NCI-H2171 treated with DMSO at 0.1 percent for 48 hours (cell line): Measurements from ENCODE around the gene BUD31.
"Not testable (repeated sequence)": the region's sequence is repeated elsewhere in the genome, so short reads cannot be mapped to it uniquely, and the experiment has no call there.

Source experiments
- DNase-seq: peaks from one replicate; lab custom pipeline; 2025; lab: John Stamatoyannopoulos, UW

Gene BUD31

DNA sequence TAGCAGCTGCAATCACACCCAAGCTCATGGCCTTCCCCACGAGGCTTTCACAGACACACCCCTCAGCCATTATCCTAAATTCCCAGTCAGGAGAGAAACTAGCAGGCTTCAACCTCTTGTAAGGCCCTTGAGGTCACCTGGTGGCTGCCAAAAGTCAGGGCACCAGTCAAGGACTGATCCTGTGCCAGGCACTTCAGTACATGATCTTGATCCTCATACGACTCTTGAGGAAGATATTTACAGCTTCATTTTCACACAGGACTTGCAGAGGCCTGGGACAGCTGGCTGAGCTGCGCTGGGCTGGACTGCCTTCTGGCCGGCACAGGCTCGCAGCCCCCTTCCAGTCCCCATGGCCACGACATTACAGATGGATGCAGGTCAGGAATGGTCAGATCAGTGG, 9.2 kb upstream of the BUD31 start:
- DNase-seq = no peak

DNA sequence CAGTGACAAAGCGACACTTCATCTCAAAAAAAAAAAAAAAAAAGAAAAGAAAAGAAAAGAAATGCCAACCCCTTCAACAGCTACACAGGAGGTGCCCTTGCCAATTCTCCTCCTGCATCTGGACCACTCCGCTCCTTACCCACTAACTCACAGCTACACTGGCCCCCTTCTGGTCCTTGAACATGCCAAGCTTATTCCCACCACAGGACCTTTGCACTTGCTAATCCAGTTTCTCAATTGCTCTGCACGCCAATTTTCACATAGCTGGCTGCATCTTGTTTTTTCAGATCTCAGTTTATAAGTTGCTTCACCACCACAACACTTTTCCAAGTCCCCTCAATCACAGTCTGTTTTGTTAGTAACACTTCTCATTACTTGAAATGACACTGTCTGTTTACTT, 5.9 kb upstream of the BUD31 start:
- no peak for DNase-seq

DNA sequence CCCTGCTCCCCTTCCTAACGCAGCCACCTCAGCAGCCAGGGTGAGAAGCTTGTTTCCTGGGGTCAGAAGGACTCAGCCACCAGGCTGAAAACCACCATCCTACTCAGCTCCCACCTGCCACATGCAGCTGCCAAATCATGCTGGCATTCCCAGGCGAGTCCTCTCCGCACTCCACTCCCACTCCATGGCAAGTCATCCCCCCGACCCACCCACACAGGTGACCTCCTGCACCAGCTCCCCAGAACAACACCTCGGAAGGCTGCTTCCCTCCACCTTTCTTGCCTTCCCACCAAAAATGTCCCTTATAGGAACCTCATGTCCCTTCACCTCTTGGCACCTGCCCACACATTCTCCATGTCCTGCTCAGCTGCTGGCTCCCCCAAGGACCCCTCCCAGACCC, 5.0 kb upstream of the BUD31 start:
- DNase-seq = no peak

DNA sequence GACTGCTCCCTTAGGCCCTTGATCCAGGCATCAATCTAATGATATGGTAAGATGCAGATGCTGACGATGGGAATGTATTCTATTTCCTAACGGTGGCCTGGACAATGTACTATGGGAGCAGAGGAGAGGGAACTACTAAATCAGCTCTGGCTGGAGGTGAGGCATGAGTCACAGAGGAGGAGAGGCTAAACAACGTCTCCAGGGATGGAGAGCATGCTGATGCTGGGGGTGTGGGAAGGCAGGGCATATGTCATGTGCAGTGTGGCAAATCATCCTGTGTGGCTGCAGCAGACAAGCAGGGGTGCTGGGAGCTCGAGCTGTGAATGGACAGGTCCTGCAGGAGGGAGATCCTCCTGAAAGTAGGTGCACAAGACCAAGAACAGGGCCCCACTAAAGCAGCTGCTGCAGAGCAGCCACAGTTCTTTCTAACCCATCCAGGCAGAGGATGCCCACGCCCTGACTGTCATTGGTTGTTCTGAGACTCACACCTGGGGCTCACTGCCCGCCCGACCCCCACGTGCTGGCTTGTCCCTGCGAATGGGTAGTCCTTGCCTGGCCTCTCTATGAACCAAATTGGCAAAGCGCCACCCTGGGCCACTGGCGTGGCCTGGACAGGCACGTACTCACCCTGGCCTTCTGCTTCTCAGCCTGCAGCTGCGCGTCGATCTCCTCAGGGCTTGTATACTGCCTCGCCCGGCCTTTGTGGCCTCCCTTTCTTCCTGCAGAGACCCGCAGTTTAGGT, 4.4 kb upstream of the BUD31 start:
- no peak for DNase-seq

DNA sequence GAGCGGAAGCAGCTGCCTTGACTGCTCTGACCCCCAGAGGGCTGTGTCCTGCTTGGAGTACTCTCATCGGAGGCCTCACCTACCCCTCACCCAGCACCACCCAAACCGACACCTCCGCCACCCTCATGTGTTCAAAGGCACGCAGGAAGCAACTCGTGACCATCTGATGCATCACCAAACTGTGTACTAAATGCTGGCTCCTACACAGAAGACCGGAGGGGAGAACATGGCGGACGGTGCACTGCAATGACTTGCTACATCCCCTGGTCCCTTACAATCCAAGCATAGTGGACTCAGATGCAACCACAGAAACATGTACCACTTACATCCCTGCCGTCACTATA, 3.8 kb upstream of the BUD31 start:
- DNase-seq = no peak

DNA sequence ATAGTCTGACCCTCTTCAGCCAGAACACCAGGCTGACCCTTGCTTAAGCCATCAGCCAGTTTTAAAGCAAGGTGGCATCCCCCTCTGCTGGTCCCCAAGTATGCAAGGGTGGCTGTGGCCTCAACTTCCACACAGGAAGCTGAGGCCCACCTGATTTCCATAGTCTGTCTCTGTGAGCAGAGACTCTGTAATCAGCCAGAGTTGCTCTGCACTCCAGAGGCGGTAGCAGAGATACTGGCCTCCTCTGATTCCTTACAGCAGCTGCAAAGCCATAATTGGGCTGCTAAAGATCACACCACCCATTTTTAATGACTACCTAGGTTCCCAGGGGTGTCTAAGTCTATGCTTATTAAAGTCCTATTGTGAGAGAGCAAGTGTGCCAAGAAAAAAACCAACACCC, 2.2 kb upstream of the BUD31 start:
- no peak for DNase-seq

DNA sequence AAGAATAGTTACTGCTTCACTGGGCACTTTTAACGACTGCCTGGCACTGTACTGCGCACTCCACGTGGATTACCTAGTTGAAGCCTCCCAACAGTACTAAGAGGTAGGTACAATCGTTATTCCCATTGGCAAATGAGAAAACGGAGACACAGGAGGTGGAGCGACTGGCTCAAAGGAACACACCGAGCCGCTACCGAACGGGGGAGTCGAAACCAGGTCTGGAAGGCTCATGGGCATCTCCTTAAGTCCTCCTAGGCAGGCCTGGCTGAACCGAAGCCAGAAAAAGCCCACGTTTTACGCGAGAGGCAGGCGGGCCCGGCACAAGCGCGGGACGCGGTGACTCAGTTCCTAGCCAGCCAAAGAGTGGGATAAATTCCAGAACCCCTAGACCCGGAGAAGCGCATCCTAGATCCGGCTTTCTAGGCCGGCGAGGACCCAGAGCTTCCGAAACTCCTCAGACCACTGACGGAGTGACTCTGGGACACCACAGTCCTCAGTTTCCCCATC, 844 bp upstream of the BUD31 start:
- DNase-seq = peak; percentile 49

DNA sequence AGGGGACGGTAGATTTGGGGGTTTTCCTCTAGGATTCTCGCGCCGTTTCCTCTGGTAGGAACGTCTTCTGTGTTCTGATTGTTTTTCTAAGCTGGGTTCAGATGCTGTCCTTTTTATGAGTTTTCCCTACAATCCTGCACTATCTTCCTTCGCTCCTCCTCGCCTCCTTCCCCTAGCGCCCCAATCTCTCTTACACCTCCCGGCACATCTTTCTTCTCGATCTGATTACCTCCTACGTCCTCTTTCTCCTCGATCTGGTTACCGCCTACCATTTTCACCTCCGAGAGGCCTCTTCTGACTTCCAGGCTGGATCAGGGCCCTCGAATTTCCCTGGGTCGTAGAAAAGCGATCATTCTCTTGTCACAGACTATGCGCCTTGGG, 413 bp downstream of the BUD31 start:
- DNase-seq = no peak

DNA sequence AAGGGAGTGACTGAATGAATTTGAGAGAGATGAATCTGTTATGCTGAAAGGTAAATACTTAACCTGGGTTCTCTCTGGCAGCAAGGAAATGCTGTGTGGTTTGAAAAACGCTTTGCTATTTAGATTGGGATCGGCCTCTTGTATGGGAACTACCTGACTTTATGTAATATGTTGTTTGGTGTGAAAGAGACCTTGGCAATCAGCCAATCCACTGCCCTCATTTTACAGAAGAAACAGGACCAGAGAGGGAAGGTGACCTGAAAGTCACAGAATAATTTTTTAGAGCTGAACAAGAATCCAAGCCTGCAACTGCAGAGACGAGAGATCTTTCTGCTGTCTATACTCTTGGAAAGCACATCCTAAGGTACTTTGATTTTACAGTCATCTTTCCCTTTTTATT, 1.0 kb downstream of the BUD31 start:
- DNase-seq = no peak

DNA sequence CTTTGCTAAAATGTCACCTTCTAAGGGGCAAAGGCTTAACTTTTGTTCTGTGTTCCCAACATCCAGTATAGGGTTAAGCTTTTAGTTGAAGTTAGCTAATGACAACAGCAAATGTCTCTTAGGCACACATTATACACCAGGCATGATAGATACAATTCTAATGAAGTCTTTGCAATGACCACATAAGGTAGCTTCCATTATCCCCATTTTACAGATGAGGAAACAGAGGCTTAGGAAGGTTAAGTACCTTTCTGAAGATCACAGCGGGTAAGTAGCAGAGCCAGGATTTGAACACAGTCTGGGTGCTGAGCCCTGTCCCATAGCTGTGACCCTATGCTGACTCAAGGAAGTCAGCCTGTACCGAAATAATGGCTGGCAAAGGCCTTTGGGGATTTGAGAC, 1.9 kb downstream of the BUD31 start:
- DNase-seq = no peak

DNA sequence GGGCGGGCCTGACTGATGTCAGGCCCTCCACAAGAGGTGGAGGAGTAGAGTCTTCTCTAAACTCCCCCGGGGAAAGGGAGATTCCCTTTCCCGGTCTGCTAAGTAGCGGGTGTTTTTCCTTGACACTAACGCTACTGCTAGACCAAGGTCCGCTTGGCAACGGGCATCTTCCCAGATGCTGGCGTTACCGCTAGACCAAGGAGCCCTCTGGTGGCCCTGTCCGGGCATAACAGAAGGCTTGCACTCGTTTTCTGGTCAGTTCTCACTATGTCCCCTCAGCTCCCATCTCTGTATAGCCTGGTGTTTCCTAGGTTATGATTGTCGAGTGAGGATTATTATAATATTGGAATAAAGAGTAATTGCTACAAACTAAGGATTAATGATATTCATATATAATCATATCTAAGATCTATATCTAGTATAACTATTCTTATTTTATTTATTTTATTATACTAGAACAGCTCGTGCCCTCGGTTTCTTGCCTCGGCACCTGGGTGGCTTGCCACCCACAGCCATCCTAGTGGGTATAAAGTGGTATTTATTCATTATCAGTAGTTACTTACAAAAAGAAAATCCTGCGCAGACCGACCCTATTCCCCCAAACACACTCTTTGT, 6.9 kb downstream of the BUD31 start:
- DNase-seq = not testable (repeated sequence)

DNA sequence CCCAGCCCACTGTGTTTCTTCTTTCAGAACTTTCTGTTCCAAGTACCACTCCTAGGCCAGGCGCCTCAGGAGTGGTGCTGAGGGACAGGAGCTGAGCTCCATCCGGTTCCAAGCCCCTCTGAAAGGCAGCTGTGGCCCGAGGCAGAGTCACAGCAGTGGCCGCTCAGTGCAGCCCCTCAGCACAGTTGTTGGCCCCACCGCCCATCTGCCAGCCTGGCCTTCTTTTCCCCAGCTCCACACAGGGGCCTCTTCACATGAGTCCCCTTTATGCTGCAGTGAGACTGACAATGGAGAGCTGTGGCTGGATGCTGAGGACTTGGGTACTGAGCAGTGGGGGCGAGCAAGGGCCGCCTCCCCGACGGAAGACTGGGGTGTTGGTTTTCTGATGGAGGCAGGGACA, 9.5 kb downstream of the BUD31 start:
- no peak for DNase-seq

DNA sequence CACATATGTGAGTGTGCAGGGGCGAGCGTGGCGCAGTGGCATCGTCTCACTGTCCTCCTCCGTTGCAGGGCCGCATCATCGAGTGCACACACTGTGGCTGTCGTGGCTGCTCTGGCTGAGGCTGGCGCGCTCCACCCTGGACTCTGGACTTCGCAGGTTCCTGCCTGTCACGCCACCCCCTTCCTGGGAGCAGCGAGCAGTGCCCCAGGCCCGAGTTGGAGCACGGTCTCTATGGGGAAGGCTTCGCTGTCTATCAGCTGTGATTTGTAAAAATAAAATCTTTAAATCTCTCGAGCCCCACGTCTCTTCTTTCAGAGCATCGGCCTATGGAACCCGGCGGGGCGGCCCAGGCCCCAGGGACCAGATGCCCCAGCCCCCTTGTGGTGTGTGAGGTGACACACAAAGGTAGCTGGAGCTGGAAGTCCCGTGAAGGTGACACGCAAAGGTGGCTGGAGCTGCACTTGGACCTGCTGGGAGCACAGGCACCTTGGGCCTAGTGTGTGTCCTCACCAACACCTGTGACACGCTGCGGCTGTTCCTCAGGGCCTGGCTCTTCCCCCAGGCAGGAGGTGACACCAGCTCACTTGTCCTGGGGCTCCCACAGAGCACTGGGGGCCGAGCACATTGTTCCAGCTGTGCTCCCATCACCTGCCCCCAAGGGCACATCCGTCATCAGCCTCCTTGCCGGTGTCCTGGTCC, 10.7 kb downstream of the BUD31 start:
- no peak for DNase-seq

DNA sequence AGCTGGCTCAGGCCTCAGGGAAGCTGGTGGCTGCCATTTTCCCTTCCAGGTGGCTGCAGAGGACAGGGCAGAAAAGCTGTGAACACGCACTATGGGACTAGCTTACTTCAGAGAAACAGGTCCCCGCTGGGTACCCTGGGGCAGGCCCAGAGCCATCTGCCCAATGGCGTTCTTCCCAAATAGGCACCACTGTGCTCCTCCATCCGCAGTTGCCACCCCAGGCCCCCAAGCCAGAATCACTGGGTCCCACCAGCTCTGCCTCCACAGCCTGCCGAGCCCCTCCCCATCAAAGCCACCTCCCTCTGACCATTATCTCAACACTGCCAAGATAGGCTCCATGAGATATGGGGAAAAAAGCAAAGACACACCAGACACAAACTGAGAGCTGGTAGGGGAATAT, 11.4 kb downstream of the BUD31 start:
- no peak for DNase-seq

DNA sequence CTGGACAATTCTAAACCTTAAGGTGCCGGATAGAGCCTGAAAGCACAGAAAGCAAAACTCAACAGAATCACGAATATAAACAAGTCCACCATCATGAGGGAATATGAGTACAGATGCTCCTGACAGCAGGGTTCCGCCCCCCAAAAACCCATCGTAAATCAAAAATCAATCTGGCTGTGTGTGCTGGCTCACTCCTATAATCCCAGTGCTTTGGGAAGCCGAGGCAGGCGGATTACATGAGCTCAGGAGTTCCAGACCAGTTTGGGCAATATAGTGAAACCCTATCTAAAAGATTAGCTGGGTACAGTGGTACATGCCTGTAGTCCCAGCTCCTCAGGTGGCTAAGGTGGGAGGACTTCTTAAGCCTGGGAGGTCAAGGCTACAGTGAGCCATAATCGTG, 12.2 kb downstream of the BUD31 start:
- no peak for DNase-seq

DNA sequence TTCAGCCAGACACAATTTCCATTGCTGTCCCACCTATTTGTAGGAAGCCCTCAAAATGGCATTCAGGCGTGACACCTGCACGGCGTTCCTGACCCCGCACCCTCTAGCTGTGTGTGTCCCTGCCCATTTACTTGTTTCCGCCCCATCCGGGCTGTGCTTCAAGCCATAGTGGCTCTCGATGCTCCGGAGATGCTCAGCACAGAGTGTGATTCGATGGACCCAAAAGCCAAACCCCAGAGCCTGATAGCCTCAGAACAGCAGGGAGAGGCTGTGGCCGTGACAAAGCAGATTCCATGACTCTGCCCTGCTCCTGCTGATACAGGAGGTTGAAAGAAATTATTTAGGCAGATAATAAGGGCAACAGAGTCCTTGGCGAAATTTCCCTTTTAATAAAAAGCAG, 13.4 kb downstream of the BUD31 start:
- no peak for DNase-seq

DNA sequence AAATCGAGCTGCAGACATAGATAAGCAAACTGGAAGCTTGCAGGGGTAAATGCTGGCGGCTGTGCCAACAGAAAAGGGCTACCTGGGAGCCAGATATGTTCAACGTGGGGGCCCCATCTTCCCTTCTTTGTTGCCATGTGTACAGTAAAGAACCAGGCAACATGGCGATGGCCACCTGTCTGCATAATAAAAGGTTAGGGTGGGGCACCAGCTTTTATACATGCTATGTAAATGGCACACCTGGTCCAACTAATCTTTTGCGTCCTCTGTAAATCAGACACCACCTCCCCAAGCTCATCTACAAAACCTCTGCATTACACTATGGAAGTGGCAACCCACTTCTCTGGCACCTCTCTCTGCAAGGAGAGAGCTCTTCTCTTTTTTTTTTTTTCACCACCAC, 13.9 kb downstream of the BUD31 start:
- DNase-seq = peak; percentile 60

DNA sequence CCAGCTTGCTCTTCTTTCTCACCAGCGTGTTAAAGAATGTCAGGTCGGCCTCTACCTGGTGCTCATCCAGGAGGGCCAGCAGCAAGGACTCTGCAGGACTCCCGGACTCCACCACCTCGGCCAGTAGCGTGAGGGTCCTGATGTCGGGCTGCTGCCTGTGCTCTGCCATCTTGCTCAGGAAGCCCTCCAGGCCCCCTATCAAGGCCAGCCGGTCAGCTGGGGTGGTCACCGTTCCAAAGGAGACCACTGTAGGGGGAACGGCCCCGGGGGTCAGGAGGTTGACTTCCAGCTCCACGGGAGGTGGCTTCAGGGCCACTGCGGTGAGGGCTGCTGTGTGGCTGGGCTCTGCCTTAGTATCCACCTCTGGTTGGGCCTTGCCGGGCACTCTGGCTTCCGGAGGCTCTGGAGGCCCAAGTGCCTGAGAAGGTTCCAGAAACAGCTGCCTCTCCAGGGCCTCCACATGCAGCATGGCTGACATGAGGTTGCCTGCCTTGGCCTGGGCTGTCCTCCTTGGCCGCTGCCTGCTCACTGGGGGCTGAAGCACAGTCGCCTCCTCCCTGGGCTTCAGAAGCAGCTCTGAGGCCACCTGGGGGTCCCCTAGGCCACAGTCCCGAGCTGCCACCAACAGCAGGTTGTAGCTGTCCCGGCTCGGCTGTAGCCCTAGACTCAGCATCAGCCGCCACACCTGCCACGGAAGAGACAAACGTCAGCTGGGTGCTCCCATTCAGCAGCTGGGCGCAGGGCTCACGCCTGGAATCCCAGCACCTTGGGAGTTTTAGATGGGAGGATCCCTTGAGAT, 16.4 kb downstream of the BUD31 start:
- DNase-seq = no peak

DNA sequence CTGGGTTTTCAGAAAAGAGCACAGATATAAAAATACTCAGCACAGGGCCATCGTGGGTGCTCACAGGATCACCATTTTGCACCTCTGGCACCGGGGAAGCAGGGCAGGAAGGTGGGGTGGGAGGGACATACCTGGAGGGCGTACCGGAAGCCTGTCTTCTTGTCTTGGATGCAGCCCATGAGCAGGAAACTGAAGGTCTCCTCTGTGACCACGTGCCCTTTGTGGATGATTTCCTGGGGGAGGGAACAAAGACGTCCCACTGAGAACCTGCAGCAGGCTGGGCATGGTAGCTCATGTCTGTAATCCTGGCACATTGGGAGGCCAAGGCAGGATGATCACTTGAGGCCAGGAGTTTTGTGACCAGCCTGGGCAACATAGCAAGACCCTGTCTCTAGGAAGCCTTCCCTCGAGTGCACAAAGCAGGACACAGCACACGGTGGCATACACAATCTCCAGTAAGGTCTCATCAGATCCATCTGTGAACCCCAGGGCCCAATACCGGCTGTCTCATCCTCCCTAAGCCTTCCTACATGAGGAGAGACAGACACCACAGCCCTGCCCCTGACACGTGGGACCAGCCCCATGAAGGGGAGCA, 20.3 kb downstream of the BUD31 start:
- DNase-seq = no peak

DNA sequence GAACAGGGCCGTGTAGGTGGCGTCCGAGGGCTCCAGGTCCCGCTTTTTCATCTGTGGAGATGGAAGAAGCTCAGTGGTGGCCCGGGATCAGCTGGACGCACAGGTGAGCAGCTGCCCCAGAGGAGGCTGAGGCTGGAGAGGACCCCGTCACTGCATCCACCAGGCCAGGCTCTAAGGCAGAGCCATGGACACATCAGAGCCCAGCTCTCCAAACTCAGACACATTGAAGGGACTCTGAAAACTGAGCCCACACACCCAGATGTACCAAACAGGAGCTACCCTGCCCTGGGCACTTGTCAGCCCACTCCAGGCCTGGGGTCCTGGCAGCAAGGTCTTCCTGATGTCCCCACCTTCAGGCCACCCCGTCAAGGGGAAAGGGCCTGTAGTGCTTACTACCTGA, 21.0 kb downstream of the BUD31 start:
- DNase-seq = no peak

DNA sequence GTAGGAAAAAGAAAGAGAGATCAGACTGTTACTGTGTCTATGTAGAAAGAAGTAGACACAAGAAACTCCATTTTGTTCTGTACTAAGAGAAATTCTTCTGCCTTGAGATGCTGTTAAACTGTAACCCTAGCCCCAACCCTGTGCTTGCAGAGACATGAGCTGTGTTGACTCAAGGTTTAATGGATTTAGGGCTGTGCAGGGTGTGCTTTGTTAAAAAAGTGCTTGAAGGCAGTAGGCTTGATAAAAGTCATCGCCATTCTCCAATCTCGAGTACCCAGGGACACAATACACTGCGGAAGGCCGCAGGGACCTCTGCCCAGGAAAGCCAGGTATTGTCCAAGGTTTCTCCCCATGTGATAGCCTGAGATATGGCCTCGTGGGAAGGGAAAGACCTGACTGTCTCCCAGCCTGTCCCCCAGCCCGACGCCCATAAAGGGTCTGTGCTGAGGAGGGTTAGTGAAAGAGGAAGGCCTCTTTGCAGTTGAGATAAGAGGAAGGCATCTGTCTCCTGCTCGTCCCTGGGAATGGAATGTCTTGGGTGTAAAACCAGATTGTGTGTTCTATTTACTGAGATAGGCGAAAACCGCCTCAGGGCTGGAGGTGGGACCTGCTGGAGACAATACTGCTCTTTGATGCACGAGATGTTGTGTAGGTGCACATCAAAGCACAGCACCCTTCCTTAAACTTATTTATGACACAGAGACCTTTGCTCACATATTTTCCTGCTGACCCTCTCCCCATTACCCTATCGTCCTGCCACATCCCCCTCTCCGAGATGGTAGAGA, 23.2 kb downstream of the BUD31 start:
- not testable (repeated sequence) for DNase-seq
